K562 (cell line): Measurements from ENCODE around the gene XYLB. TPM values are rescaled to one million over a fixed set of nuclear protein-coding genes. Genes with fewer than 3 reads are reported as not detected.

ENCODE experiments used
- NR2C2 ChIP-seq, 2 experiments: fragments of 200-800 bp in 1 of 2; sonication (Bioruptor generic) in 1 of 2; sonication (generic) in 1 of 2; formaldehyde crosslinking in 1 of 2; IDR thresholded peaks; 2 replicates each; pipeline versions ENCODE4 v1.6.1 to v1.8.0; 2016 to 2022; ENCODE audit warnings: mild to moderate bottlenecking in 1 of 2, missing compliant biosample characterization in 1 of 2, missing genetic modification characterization in 1 of 2, missing genetic modification reagents in 1 of 2
- PHB ChIP-seq: fragments of 250-450 bp; sonication (Bioruptor Pico); IDR thresholded peaks from 2 replicates; pipeline ENCODE4 v1.5.0; 2021
- PURB ChIP-seq: sonication (generic); formaldehyde crosslinking; IDR thresholded peaks from 2 replicates; pipeline ENCODE4 v1.9.0; 2021; ENCODE audit warnings: low read depth, mild to moderate bottlenecking, missing genetic modification reagents
- SFPQ ChIP-seq: fragments of 200-400 bp; formaldehyde crosslinking; IDR thresholded peaks from 2 replicates; pipeline ENCODE4 v1.6.1; 2017; ENCODE audit warnings: mild to moderate bottlenecking, low read depth, low read length, moderate library complexity
- ZNF644 ChIP-seq: fragments of 200-800 bp; sonication (Bioruptor generic); IDR thresholded peaks from 2 replicates; pipeline ENCODE4 v1.6.1; 2016; ENCODE audit warnings: low read depth, missing genetic modification characterization, missing compliant biosample characterization
- ZNF79 ChIP-seq: fragments of 250-450 bp; sonication (Bioruptor Pico); IDR thresholded peaks from 2 replicates; pipeline ENCODE4 v1.4.0; 2020; ENCODE audit warnings: low read depth, mild to moderate bottlenecking, moderate library complexity
- polyA plus RNA-seq, 8 experiments: library from polyadenylated mRNA; depleted of rRNA in 4 of 8; stranded (reverse) in 5 of 8; unstranded in 3 of 8; fragments of >200 nt; fragmentation: Nextera tagmentation in 2 of 8; fragmentation: Illumina TruSeq in 1 of 8; extraction: Ambion mirVana in 2 of 8; extraction: Trizol in 1 of 8; gene quantifications; 2 replicates each; pipeline versions ENCODE4 v1.2.1 to v1.2.3, GENCODE V29; 2011 to 2014; ENCODE audit warnings: inconsistent platforms in 1 of 8, missing spikeins in 1 of 8
- total RNA-seq, 7 experiments: library from RNA; depleted of rRNA in 6 of 7; stranded (reverse); fragments of >200 nt in 6 of 7; fragmentation: Illumina TruSeq in 2 of 7; extraction: Trizol in 2 of 7; gene quantifications; 2 replicates each; pipeline versions ENCODE4 v1.2.1 to v1.2.3, GENCODE V29; 2011 to 2021; ENCODE audit warnings: low replicate concordance in 1 of 7
- TF ChIP-seq, protein P1 (sequence below): sonication (generic); formaldehyde crosslinking; IDR thresholded peaks from 2 replicates; pipeline ENCODE4 v1.8.0; 2022; ENCODE audit warnings: missing genetic modification reagents, mild to moderate bottlenecking, borderline replicate concordance
- TF ChIP-seq, protein P2 (sequence below): fragments of 450-650 bp; IDR thresholded peaks from 2 replicates; pipeline ENCODE4 v1.6.1; 2016; ENCODE audit warnings: low read depth

XYLB gene
- total and polyA plus RNA-seq, 9 of the 15 experiments (the other 6 are each of a cell fraction or from before 2014, with no cell fraction given): 4.0 to 20.2 (median 13.2) TPM

DNA sequence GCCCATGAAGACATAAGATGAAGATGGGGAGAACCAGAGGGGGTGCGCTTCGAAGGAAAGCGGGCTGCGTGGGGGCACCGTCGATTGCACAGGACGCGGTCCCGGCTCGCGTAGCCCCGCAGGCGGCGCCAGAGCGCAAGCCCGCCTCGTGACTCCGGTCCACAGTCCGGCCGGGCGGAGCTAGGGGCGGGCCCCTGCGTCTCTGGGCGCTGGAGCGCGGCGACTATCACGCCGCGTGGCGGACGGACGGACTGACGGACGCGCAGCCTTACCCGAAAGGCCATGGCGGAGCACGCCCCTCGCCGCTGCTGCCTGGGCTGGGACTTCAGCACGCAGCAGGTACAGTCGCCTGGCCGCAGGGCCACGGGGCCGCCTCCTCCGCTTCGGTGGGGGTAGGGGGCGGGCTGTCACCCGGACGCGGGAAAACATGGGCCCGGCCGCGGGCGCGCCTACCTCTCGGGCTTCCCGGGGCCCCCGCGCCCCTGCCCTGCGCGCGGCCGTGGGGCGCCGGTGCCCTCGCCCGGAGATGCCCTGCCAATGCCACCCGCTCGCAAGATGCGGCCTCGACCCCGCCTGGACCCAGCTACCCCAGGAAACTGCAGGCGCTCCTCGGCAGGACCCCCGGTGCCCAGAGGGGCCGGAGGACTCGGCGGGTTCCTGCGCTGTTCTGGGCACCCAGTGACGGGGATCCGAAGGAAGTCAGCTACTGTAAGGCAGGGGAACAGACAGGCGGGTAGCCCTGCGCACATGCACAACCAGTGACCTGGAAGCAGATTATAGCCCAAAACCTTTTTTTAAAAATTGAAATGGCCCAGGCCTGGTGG, at the start of gene XYLB (continued):
- TF ChIP-seq ZNF79 (no peak), PURB (no peak), ZNF644 (tag) (0 out of 2 replicates have a peak, but pooled peaks have one; percentile 13), SFPQ (no peak), PHB (CRISPR knock-in tag) (no peak), NR2C2 (CRISPR knock-in tag; IDR thresholded peaks at IDR 0.05) (peak; percentile 79), NR2C2 (tag; IDR thresholded peaks at IDR 0.05) (peak; percentile 96)
- TF ChIP-seq, protein P1, sequence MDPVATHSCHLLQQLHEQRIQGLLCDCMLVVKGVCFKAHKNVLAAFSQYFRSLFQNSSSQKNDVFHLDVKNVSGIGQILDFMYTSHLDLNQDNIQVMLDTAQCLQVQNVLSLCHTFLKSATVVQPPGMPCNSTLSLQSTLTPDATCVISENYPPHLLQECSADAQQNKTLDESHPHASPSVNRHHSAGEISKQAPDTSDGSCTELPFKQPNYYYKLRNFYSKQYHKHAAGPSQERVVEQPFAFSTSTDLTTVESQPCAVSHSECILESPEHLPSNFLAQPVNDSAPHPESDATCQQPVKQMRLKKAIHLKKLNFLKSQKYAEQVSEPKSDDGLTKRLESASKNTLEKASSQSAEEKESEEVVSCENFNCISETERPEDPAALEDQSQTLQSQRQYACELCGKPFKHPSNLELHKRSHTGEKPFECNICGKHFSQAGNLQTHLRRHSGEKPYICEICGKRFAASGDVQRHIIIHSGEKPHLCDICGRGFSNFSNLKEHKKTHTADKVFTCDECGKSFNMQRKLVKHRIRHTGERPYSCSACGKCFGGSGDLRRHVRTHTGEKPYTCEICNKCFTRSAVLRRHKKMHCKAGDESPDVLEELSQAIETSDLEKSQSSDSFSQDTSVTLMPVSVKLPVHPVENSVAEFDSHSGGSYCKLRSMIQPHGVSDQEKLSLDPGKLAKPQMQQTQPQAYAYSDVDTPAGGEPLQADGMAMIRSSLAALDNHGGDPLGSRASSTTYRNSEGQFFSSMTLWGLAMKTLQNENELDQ (CRISPR knock-in tag): no peak
- TF ChIP-seq, protein P2, sequence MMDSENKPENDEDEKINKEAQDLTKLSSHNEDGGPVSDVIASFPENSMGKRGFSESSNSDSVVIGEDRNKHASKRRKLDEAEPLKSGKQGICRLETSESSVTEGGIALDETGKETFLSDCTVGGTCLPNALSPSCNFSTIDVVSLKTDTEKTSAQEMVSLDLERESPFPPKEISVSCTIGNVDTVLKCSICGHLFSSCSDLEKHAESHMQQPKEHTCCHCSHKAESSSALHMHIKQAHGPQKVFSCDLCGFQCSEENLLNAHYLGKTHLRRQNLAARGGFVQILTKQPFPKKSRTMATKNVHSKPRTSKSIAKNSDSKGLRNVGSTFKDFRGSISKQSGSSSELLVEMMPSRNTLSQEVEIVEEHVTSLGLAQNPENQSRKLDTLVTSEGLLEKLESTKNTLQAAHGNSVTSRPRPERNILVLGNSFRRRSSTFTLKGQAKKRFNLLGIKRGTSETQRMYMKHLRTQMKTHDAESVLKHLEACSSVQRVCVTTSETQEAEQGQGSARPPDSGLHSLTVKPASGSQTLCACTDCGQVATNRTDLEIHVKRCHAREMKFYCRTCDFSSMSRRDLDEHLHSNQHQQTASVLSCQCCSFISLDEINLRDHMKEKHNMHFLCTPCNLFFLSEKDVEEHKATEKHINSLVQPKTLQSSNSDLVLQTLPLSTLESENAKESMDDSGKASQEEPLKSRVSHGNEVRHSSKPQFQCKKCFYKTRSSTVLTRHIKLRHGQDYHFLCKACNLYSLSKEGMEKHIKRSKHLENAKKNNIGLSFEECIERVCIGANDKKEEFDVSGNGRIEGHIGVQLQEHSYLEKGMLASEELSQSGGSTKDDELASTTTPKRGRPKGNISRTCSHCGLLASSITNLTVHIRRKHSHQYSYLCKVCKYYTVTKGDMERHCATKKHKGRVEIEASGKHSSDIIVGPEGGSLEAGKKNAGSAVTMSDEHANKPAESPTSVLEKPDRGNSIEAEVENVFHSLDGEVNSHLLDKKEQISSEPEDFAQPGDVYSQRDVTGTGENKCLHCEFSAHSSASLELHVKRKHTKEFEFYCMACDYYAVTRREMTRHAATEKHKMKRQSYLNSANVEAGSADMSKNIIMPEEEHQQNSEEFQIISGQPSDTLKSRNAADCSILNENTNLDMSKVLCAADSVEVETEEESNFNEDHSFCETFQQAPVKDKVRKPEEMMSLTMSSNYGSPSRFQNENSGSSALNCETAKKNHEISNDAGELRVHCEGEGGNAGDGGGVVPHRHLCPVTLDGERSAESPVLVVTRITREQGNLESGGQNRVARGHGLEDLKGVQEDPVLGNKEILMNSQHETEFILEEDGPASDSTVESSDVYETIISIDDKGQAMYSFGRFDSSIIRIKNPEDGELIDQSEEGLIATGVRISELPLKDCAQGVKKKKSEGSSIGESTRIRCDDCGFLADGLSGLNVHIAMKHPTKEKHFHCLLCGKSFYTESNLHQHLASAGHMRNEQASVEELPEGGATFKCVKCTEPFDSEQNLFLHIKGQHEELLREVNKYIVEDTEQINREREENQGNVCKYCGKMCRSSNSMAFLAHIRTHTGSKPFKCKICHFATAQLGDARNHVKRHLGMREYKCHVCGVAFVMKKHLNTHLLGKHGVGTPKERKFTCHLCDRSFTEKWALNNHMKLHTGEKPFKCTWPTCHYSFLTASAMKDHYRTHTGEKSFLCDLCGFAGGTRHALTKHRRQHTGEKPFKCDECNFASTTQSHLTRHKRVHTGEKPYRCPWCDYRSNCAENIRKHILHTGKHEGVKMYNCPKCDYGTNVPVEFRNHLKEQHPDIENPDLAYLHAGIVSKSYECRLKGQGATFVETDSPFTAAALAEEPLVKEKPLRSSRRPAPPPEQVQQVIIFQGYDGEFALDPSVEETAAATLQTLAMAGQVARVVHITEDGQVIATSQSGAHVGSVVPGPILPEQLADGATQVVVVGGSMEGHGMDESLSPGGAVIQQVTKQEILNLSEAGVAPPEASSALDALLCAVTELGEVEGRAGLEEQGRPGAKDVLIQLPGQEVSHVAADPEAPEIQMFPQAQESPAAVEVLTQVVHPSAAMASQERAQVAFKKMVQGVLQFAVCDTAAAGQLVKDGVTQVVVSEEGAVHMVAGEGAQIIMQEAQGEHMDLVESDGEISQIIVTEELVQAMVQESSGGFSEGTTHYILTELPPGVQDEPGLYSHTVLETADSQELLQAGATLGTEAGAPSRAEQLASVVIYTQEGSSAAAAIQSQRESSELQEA: no peak
